Lower lobe of right lung (tissue), 2 donors: ENCODE results near the gene TMEM41B. TPM values are rescaled to one million over a fixed set of nuclear protein-coding genes. Genes with fewer than 3 reads are reported as not detected.

Source experiments
- ATAC-seq, 2 donors: fragments of 200-7000 bp; cut with Tn5 transposase; one replicate each; pipeline ENCODE4 v1.9.1; 2020 to 2022; ENCODE audit warnings: mild to moderate bottlenecking in 2 of 2, moderate library complexity in 2 of 2
- DNase-seq: peaks from one replicate; pipeline ENCODE4 v3.0.0-alpha.2; 2020
- H3K27ac ChIP-seq: fragments of 200-600 bp; one replicate; pipeline ENCODE4 v1.8.0; 2022
- H3K27me3 ChIP-seq: fragments of 200-600 bp; one replicate; pipeline ENCODE4 v1.8.0; 2022; ENCODE audit warnings: low read depth
- H3K36me3 ChIP-seq: fragments of 200-600 bp; one replicate; pipeline ENCODE4 v1.8.0; 2022; ENCODE audit warnings: mild to moderate bottlenecking
- H3K4me1 ChIP-seq: fragments of 200-600 bp; one replicate; pipeline ENCODE4 v1.8.0; 2022
- H3K4me3 ChIP-seq: fragments of 200-600 bp; one replicate; pipeline ENCODE4 v1.8.0; 2022; ENCODE audit warnings: mild to moderate bottlenecking
- H3K9me3 ChIP-seq: fragments of 200-600 bp; one replicate; pipeline ENCODE4 v1.8.0; 2022
- intact Hi-C: fragments of 100-400 bp; cut with DNase I; formaldehyde crosslinking; loops from one replicate; pipeline ENCODE4 v1.11.0; 2022
- total RNA-seq: library from RNA; stranded (reverse); fragmentation: NEBNext Ultra II Directional; extraction: Animal tissue kit (Norgen Biotek cat#: 25700); gene quantifications from one replicate; pipeline ENCODE4 v1.2.1, GENCODE V29; 2021
- TF ChIP-seq, protein P1 (sequence below): fragments of 200-600 bp; IDR thresholded peaks from one replicate; pipeline ENCODE4 v1.8.0; 2022; ENCODE audit warnings: antibody characterized with exemption, mild to moderate bottlenecking
- donor health status: DM: no; HTN: yes; CAD: no; lungs with severe emphysema.

TMEM41B gene
- total RNA-seq, 1 donor from 2014 or later = 58.1 TPM

- DNase-seq = no peak
- Histone ChIP-seq H3K27me3 (no peaks in the 10 kb centered on the region), H3K36me3 (no peaks in the 10 kb centered on the region), H3K4me3 (no peak overlapping the region), H3K27ac (no peak overlapping the region), H3K9me3 (no peaks in the 10 kb centered on the region), H3K4me1 (peaks cover 22% of the 10 kb centered on the region)
- intact Hi-C loops = no loop called here
- no peak for ATAC-seq
- TF ChIP-seq, protein P1, sequence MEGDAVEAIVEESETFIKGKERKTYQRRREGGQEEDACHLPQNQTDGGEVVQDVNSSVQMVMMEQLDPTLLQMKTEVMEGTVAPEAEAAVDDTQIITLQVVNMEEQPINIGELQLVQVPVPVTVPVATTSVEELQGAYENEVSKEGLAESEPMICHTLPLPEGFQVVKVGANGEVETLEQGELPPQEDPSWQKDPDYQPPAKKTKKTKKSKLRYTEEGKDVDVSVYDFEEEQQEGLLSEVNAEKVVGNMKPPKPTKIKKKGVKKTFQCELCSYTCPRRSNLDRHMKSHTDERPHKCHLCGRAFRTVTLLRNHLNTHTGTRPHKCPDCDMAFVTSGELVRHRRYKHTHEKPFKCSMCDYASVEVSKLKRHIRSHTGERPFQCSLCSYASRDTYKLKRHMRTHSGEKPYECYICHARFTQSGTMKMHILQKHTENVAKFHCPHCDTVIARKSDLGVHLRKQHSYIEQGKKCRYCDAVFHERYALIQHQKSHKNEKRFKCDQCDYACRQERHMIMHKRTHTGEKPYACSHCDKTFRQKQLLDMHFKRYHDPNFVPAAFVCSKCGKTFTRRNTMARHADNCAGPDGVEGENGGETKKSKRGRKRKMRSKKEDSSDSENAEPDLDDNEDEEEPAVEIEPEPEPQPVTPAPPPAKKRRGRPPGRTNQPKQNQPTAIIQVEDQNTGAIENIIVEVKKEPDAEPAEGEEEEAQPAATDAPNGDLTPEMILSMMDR = no peak
Measured at GRCh38 chr11:9310485-9311090, 3.8 kb downstream of the TMEM41B start.

DNA sequence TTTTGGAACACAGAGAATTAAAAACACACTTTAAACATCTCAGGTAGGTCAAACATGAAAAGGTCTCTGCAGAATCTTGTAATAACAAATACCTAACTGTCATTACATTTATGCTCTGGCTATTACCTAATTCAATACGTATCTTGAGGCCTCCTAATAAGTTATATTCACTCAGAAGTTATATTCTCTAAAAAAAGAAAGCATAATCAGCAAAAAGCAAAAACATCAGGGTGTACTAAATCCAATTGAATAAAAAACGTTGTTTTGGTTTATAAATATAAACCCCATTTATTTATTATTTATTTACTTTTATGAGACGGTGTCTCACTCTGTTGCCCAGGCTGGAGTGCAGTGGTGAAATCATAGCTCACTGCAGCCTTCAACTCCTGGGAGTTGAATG lies 10.2 kb downstream of the TMEM41B start:
- H3K9me3 ChIP-seq = no peaks in the 10 kb centered on the region
- no peak overlapping the region for H3K4me3 ChIP-seq
- intact Hi-C loops = no loop called here
- no peaks in the 10 kb centered on the region for H3K4me1 ChIP-seq
- TF ChIP-seq, protein P1 = no peak
- ATAC-seq (no peak), DNase-seq (no peak)
- H3K27ac ChIP-seq = no peak overlapping the region
- peaks cover 10% of the 10 kb centered on the region for H3K36me3 ChIP-seq
- H3K27me3 ChIP-seq = no peaks in the 10 kb centered on the region

DNA sequence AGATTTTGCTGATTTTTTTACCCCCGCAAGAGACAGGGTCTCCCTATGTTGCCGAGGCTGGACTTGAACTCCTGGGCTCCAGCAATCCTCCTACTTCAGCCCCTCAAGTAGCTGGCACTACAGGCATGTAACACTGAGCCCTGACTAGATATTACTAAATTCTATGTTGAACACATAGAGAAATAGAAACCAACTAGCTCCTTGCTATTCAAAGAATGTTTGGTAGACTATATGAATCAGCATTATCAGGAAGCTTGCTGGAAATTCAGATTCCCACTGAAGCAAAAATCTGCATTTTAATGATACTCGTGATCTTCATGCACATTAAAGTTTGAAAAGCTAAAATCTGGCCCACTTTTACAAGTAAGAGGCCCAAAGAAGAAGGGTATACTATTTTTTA lies 11.9 kb downstream of the TMEM41B start:
- H3K4me1 ChIP-seq = no peaks in the 10 kb centered on the region
- peaks cover 27% of the 10 kb centered on the region for H3K36me3 ChIP-seq
- no peaks in the 10 kb centered on the region for H3K27me3 ChIP-seq
- intact Hi-C loops = no loop called here
- no peak overlapping the region for H3K27ac ChIP-seq
- DNase-seq (no peak), ATAC-seq (peak in 1 of 2 donors; percentile 40)
- no peak overlapping the region for H3K4me3 ChIP-seq
- no peaks in the 10 kb centered on the region for H3K9me3 ChIP-seq
- TF ChIP-seq, protein P1 = no peak

- H3K27me3 ChIP-seq = no peaks in the 10 kb centered on the region
- H3K4me3 ChIP-seq = no peak overlapping the region
- no peaks in the 10 kb centered on the region for H3K9me3 ChIP-seq
- no peak overlapping the region for H3K27ac ChIP-seq
- ATAC-seq (no peak), DNase-seq (no peak)
- TF ChIP-seq, protein P1 = no peak
- peaks cover 33% of the 10 kb centered on the region for H3K36me3 ChIP-seq
- no peaks in the 10 kb centered on the region for H3K4me1 ChIP-seq
- intact Hi-C loops = no loop called here
Measured at GRCh38 chr11:9301720-9302119, 12.7 kb downstream of the TMEM41B start.

DNA sequence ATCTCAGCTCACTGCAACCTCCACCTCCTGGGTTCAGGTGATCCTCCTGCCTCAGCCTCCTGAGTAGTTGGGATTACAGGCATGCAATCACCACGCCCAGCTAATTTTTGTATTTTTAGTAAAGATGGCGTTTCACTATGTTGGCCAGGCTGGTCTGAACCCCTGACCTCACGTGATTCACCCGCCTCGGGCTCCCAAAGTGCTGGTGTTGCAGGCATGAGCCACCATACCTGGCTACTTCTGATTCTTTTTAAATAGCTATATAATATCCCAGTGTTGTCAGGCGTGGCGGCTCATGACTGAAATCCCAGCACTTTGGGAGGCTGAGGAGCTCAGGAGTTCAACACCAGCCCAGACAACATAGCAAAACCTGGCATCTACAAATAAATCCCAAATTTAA lies 20.7 kb downstream of the TMEM41B start:
- Histone ChIP-seq H3K4me3 (no peak overlapping the region), H3K9me3 (no peaks in the 10 kb centered on the region), H3K36me3 (peaks cover 37% of the 10 kb centered on the region), H3K27ac (no peak overlapping the region), H3K27me3 (no peaks in the 10 kb centered on the region), H3K4me1 (no peaks in the 10 kb centered on the region)
- intact Hi-C loops = no loop called here
- TF ChIP-seq, protein P1 = no peak
- ATAC-seq (no peak), DNase-seq (no peak)
